Mucosa of rectum (tissue), 2 donors: ENCODE results near the gene CST8.

Source experiments
- H3K27ac ChIP-seq, 2 donors: one replicate each; pipeline ENCODE4 v1.7.0; 2013; ENCODE audit warnings: inconsistent platforms in 2 of 2, low read depth in 2 of 2, low read length in 2 of 2
- H3K27me3 ChIP-seq, 2 donors: one replicate each; pipeline ENCODE4 v1.7.0; 2013; ENCODE audit warnings: low read length in 2 of 2; ENCODE audit not compliant: control insufficient read depth in 2 of 2, insufficient read depth in 2 of 2
- H3K36me3 ChIP-seq, 2 donors: one replicate each; pipeline ENCODE4 v1.7.0; 2013; ENCODE audit warnings: low read length in 2 of 2; ENCODE audit not compliant: control insufficient read depth in 2 of 2, insufficient read depth in 2 of 2
- H3K4me1 ChIP-seq, 2 donors: one replicate each; pipeline ENCODE4 v1.7.0; 2013; ENCODE audit warnings: low read length in 2 of 2, mild to moderate bottlenecking in 1 of 2; ENCODE audit not compliant: control insufficient read depth in 2 of 2, insufficient read depth in 2 of 2
- H3K4me3 ChIP-seq, 2 donors: one replicate each; pipeline ENCODE4 v1.7.0; 2013; ENCODE audit warnings: low read length in 2 of 2
- H3K9ac ChIP-seq, 2 donors: one replicate each; pipeline ENCODE4 v1.7.0; 2013; ENCODE audit warnings: low read length in 2 of 2, low read depth in 1 of 2, mild to moderate bottlenecking in 1 of 2
- H3K9me3 ChIP-seq, 2 donors: one replicate each; pipeline ENCODE4 v1.7.0; 2013; ENCODE audit warnings: low read length in 2 of 2; ENCODE audit not compliant: control insufficient read depth in 2 of 2
- donor health status: healthy.
- donor health status: Normal muscosa, but diverticular disease.

Gene CST8

GRCh38 chr20:23534801-23535593 is 44.1 kb downstream of the CST8 start:
- Histone ChIP-seq H3K9ac (no peak overlapping the region), H3K36me3 (no peaks in the 10 kb centered on the region), H3K9me3 (no peaks in the 10 kb centered on the region), H3K4me3 (no peak overlapping the region), H3K4me1 (no peaks in the 10 kb centered on the region), H3K27me3 (no peaks in the 10 kb centered on the region), H3K27ac (no peak overlapping the region)

GRCh38 chr20:23536328-23536974 is 45.5 kb downstream of the CST8 start:
- Histone ChIP-seq H3K4me3 (no peak overlapping the region), H3K36me3 (no peaks in the 10 kb centered on the region), H3K27me3 (no peaks in the 10 kb centered on the region), H3K9me3 (no peaks in the 10 kb centered on the region), H3K4me1 (no peaks in the 10 kb centered on the region), H3K27ac (no peak overlapping the region), H3K9ac (no peak overlapping the region)

GRCh38 chr20:23537030-23537429 is 46.1 kb downstream of the CST8 start:
- no peaks in the 10 kb centered on the region for H3K36me3 ChIP-seq
- no peak overlapping the region for H3K9ac ChIP-seq
- no peaks in the 10 kb centered on the region for H3K4me1 ChIP-seq
- H3K27ac ChIP-seq = no peak overlapping the region
- H3K27me3 ChIP-seq = no peaks in the 10 kb centered on the region
- no peaks in the 10 kb centered on the region for H3K9me3 ChIP-seq
- no peak overlapping the region for H3K4me3 ChIP-seq

DNA sequence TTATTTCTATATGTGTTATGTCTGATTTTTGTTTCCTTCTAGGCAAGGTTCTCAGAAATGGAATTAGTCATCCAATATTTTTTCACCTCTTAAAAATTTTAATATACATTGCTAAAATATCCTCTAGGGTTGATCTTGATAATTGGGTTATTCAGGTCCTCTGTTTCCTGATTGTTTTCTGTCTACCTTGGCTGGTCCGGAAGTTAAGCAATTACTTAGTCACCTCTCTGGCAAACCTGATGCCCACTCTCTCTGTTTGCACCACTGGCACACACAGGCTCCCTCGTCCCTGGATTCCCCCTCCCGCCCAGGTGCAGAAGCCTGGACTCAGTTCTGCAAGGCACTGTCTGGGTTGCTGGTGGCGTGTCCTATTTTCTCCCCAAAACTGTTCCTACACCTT is 49.7 kb downstream of the CST8 start:
- Histone ChIP-seq H3K27ac (no peak overlapping the region), H3K9ac (no peak overlapping the region), H3K4me3 (no peak overlapping the region), H3K9me3 (no peaks in the 10 kb centered on the region), H3K27me3 (no peaks in the 10 kb centered on the region), H3K4me1 (no peaks in the 10 kb centered on the region), H3K36me3 (no peaks in the 10 kb centered on the region)

- no peak overlapping the region for H3K27ac ChIP-seq
- no peak overlapping the region for H3K4me3 ChIP-seq
- H3K4me1 ChIP-seq = no peaks in the 10 kb centered on the region
- H3K27me3 ChIP-seq = no peaks in the 10 kb centered on the region
- no peak overlapping the region for H3K9ac ChIP-seq
- no peaks in the 10 kb centered on the region for H3K9me3 ChIP-seq
- no peaks in the 10 kb centered on the region for H3K36me3 ChIP-seq
Measured at GRCh38 chr20:23541330-23541729, 50.4 kb downstream of the CST8 start.

DNA sequence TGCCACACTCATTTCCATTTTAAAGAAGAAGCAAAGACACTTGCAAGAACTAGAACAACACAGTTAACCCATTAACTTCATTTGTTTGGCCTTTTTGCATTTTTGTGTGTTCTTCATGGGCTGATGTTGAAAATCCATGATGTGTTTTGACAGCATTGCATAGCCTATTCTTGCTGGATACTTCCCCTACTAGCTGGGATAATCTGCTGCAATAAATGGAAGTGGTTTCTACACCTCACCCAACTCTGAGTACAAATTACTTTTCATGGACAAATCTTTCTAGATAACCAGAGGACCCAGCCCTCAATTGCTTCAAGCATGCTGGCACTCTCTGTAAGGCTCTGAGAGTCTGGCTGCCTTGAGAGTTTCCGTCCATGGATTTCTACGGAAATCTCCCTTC is 50.9 kb downstream of the CST8 start:
- H3K27ac ChIP-seq = no peak overlapping the region
- no peak overlapping the region for H3K4me3 ChIP-seq
- no peak overlapping the region for H3K9ac ChIP-seq
- no peaks in the 10 kb centered on the region for H3K9me3 ChIP-seq
- H3K4me1 ChIP-seq = no peaks in the 10 kb centered on the region
- H3K36me3 ChIP-seq = no peaks in the 10 kb centered on the region
- no peaks in the 10 kb centered on the region for H3K27me3 ChIP-seq

- no peak overlapping the region for H3K4me3 ChIP-seq
- no peaks in the 10 kb centered on the region for H3K4me1 ChIP-seq
- H3K9me3 ChIP-seq = no peaks in the 10 kb centered on the region
- no peaks in the 10 kb centered on the region for H3K36me3 ChIP-seq
- no peak overlapping the region for H3K9ac ChIP-seq
- no peaks in the 10 kb centered on the region for H3K27me3 ChIP-seq
- no peak overlapping the region for H3K27ac ChIP-seq
Measured at GRCh38 chr20:23542801-23543200, 51.9 kb downstream of the CST8 start.

DNA sequence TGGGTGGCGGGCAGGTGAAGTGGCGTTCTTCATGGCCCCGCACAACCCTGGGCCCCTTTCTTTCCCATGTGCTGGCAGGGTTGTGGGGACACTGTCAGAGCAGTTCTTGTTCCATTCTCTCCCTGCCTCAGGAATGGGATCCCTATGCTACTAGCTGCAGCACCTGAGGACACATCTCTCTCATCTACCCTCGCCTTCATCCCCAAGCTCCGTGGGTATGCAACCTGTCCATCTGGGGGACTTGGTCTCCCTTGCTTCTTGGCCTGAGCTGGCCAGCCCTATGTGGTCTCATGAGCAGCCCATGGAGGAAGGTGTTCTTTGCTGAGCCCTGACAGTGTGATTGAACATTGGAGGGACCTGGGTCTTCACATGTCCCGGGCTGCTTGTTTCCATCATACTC is 53.2 kb downstream of the CST8 start:
- H3K9me3 ChIP-seq = no peaks in the 10 kb centered on the region
- no peak overlapping the region for H3K4me3 ChIP-seq
- H3K9ac ChIP-seq = no peak overlapping the region
- H3K4me1 ChIP-seq = no peaks in the 10 kb centered on the region
- H3K36me3 ChIP-seq = no peaks in the 10 kb centered on the region
- no peaks in the 10 kb centered on the region for H3K27me3 ChIP-seq
- no peak overlapping the region for H3K27ac ChIP-seq
